B cell (primary cell): ENCODE data around the gene RNF11. TPM values are rescaled to one million over a fixed set of nuclear protein-coding genes. Genes with fewer than 3 reads are reported as not detected.

Experiments used
- ATAC-seq: fragments of 200-7000 bp; cut with Tn5 transposase; one replicate; pipeline ENCODE4 v1.10.0; 2021; ENCODE audit warnings: low read depth, mild to moderate bottlenecking, moderate number of reproducible peaks, moderate library complexity
- CTCF ChIA-PET: fragments of 350-600 bp; sonication (Branson Sonifier 250); formaldehyde crosslinking; loops from one replicate; lab custom pipeline; 2021; ENCODE audit warnings: antibody characterized with exemption, inconsistent platforms; lab: Charles Lee
- POLR2A ChIA-PET: fragments of 350-600 bp; sonication (Branson Sonifier 250); formaldehyde crosslinking; loops from one replicate; lab custom pipeline; 2021; ENCODE audit warnings: antibody characterized with exemption; lab: Charles Lee
- DNase-seq: peaks from one replicate; pipeline ENCODE4 v3.0.0; 2013
- H2AFZ ChIP-seq: 2 replicates; pipeline ENCODE4 v1.6.1; 2012; ENCODE audit warnings: mild to moderate bottlenecking, low read depth, low read length; ENCODE audit not compliant: insufficient read depth, poor library complexity, severe bottlenecking
- H3K27ac ChIP-seq, 2 donors: 1 replicate in 1 of 2; 2 replicates in 1 of 2; pipeline ENCODE4 v1.5.1; 2012 to 2013; ENCODE audit warnings: low read length in 2 of 2, mild to moderate bottlenecking in 2 of 2, moderate library complexity in 1 of 2
- H3K27me3 ChIP-seq, 4 experiments: fragments of 200-600 bp in 1 of 4; sonication (generic) in 1 of 4; replicated peaks in 1 of 4; 1 replicate in 2 of 4; 2 replicates in 2 of 4; pipeline versions ENCODE4 v1.6.1 to v1.7.0; 2013 to 2016; ENCODE audit warnings: low read length in 3 of 4, mild to moderate bottlenecking in 2 of 4, mixed read lengths in 1 of 4, moderate library complexity in 1 of 4; ENCODE audit not compliant: insufficient read depth in 4 of 4, control insufficient read depth in 3 of 4; ENCODE audit errors: control extremely low read depth in 1 of 4
- H3K36me3 ChIP-seq, 2 experiments: replicated peaks in 1 of 2; 1 replicate in 1 of 2; 2 replicates in 1 of 2; pipeline versions ENCODE4 v1.6.1 to v1.7.1; 2013; ENCODE audit warnings: low read length in 1 of 2; ENCODE audit not compliant: insufficient read depth in 2 of 2, control insufficient read depth in 1 of 2; ENCODE audit errors: control extremely low read depth in 1 of 2, extremely low read depth in 1 of 2
- H3K4me1 ChIP-seq, 2 donors: fragments of 200-600 bp in 1 of 2; sonication (generic) in 1 of 2; 1 replicate in 1 of 2; 2 replicates in 1 of 2; pipeline versions ENCODE4 v1.5.1 to v1.6.1; 2013 to 2017; ENCODE audit warnings: low read length in 2 of 2; ENCODE audit not compliant: control insufficient read depth in 2 of 2, insufficient read depth in 2 of 2
- H3K4me2 ChIP-seq: replicated peaks from 2 replicates; pipeline ENCODE3; 2012; ENCODE audit warnings: mild to moderate bottlenecking, low read depth, low read length; ENCODE audit not compliant: poor library complexity, severe bottlenecking
- H3K4me3 ChIP-seq, 5 experiments: fragments of 200-600 bp in 1 of 5; sonication (generic) in 1 of 5; 1 replicate in 3 of 5; 2 replicates in 2 of 5; pipeline versions ENCODE4 v1.5.1 to v1.7.0; 2011 to 2016; ENCODE audit warnings: low read length in 4 of 5, mild to moderate bottlenecking in 4 of 5, low read depth in 2 of 5, control low read depth in 1 of 5, moderate library complexity in 1 of 5; ENCODE audit not compliant: insufficient read depth in 1 of 5; ENCODE audit errors: control extremely low read depth in 1 of 5, extremely low read depth in 1 of 5
- H3K79me2 ChIP-seq: fragments of 200-600 bp; sonication (generic); one replicate; pipeline ENCODE4 v1.6.0; 2016; ENCODE audit warnings: low read length; ENCODE audit not compliant: control insufficient read depth, insufficient read depth
- H3K9ac ChIP-seq: fragments of 200-600 bp; sonication (generic); 2 replicates; pipeline ENCODE4 v1.6.1; 2017; ENCODE audit warnings: mild to moderate bottlenecking, low read length, moderate library complexity
- H3K9me3 ChIP-seq, 3 donors: one replicate each; pipeline versions ENCODE4 v1.6.1 to v1.7.1; 2013; ENCODE audit warnings: low read length in 2 of 3; ENCODE audit not compliant: control insufficient read depth in 2 of 3, insufficient read depth in 1 of 3; ENCODE audit errors: control extremely low read depth in 1 of 3
- H4K20me1 ChIP-seq: 2 replicates; pipeline ENCODE4 v1.6.0; 2012; ENCODE audit warnings: mild to moderate bottlenecking, low read length; ENCODE audit not compliant: insufficient read depth, control insufficient read depth, poor library complexity, severe bottlenecking
- H3K27ac Mint-ChIP-seq: one replicate; pipeline ENCODE4 v1.8.0; 2021; ENCODE audit warnings: mixed read lengths
- H3K27me3 Mint-ChIP-seq: one replicate; pipeline ENCODE4 v1.8.0; 2021; ENCODE audit warnings: mixed read lengths
- H3K4me1 Mint-ChIP-seq: one replicate; pipeline ENCODE4 v1.8.0; 2021; ENCODE audit warnings: mixed read lengths
- H3K4me3 Mint-ChIP-seq: one replicate; pipeline ENCODE4 v1.8.0; 2021; ENCODE audit warnings: mixed read lengths
- H3K9me3 Mint-ChIP-seq: one replicate; pipeline ENCODE4 v1.8.0; 2022; ENCODE audit warnings: mixed read lengths; ENCODE audit not compliant: insufficient read depth
- EZH2 ChIP-seq: IDR thresholded peaks from 2 replicates; pipeline ENCODE4 v1.6.1; 2012; ENCODE audit warnings: borderline replicate concordance, low read depth, mild to moderate bottlenecking, moderate library complexity, low read length; ENCODE audit not compliant: insufficient read depth, poor library complexity, severe bottlenecking
- WGBS: methylation state at CpG from one replicate; pipeline ENCODE4 v1.1.5; 2013; ENCODE audit warnings: missing lambda C conversion rate; ENCODE audit not compliant: insufficient coverage; 5-methylcytosine and 5-hydroxymethylcytosine counted together
- intact Hi-C: fragments of 100-400 bp; cut with micrococcal nuclease; formaldehyde crosslinking; loops from one replicate; pipeline ENCODE4 v1.10.0; 2022
- polyA plus RNA-seq: library from polyadenylated mRNA; depleted of rRNA; stranded (reverse); fragments of >200 nt; gene quantifications from 2 replicates; pipeline ENCODE4 v1.2.3, GENCODE V29; 2012
- total RNA-seq, 2 donors: library from RNA; stranded (reverse); fragments of 120-200 nt in 1 of 2; gene quantifications; 1 replicate in 1 of 2; 2 replicates in 1 of 2; pipeline versions ENCODE4 v1.2.3 to v1.2.4, GENCODE V29; 2013 to 2022
- TF ChIP-seq, protein P1 (sequence below): fragments of 200-600 bp; IDR thresholded peaks from one replicate; pipeline ENCODE4 v1.8.0; 2022; ENCODE audit warnings: antibody characterized with exemption, mild to moderate bottlenecking

RNF11 gene
- total and polyA plus RNA-seq, 2 donors (not counting 1 experiment from before 2014, with no cell fraction given) = 10.0 to 20.6 TPM

DNA sequence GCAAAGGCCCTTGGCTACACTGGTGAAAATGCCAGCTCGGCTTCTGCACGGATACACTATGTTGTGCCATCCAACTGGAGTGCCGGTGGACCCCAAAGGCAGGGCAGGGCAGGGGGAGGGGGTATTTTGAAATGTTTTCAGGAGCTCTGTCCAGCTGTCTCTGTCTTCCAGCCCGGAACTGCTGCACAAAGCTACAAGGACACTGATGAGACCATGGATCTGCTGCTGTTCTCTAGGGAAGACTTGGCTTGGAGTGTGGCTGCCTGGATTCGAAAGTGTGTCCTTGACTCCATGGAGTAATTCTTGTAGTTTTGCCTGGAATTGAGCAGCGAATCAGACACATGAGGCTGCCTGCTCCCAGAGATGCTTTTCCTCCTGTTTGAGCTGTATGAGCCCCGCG is 51.9 kb downstream of the RNF11 start:
- POLR2A ChIA-PET = no interaction called here
- DNase-seq = no peak

DNA sequence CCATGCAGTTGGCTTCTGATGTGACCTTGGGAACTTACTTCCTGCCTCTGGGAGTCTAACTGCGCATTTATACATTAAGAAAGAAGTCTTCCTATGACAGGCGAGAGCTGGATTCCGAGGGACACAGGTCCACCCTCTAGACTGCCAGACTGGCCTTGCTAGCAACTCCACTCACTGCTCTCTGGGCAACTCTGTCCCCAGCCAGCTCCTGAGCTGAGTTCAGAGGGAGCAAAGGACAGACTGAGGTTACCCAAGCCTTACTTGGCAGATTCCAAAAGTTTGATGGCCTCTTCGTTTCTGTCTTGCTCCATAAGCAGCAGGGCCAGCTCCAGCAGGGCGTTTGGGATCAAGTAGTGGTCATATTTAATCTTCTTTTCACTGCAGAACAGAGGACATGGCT is 52.5 kb downstream of the RNF11 start:
- no peak overlapping the region for H3K4me2 ChIP-seq
- Mint-ChIP-seq H3K4me1 (no peaks in the 10 kb centered on the region), H3K27me3 (no peaks in the 10 kb centered on the region), H3K4me3 (no peak overlapping the region), H3K27ac (no peak overlapping the region), H3K9me3 (no peaks in the 10 kb centered on the region)
- ChIA-PET CTCF (interaction anchor here (1.6 kb wide), 1 partner anchor 93 kb away, joined by 4 read pairs; no protein-coding TSS in a partner anchor), POLR2A (no interaction called here)
- 89% methylated on average over 5 of the region's 5 CpGs for WGBS
- no peaks in the 10 kb centered on the region for H3K36me3 ChIP-seq
- no peaks in the 10 kb centered on the region for H3K4me1 ChIP-seq
- no peak overlapping the region for H3K4me3 ChIP-seq
- H3K27ac ChIP-seq = no peak overlapping the region
- H4K20me1 ChIP-seq = no peaks in the 10 kb centered on the region
- H3K9ac ChIP-seq = no peak overlapping the region
- H3K9me3 ChIP-seq = no peaks in the 10 kb centered on the region
- H2AFZ ChIP-seq = no peak overlapping the region
- intact Hi-C loops = no loop called here
- ATAC-seq (no peak), DNase-seq (no peak)
- H3K79me2 ChIP-seq = no peaks in the 10 kb centered on the region
- TF ChIP-seq, protein P1, sequence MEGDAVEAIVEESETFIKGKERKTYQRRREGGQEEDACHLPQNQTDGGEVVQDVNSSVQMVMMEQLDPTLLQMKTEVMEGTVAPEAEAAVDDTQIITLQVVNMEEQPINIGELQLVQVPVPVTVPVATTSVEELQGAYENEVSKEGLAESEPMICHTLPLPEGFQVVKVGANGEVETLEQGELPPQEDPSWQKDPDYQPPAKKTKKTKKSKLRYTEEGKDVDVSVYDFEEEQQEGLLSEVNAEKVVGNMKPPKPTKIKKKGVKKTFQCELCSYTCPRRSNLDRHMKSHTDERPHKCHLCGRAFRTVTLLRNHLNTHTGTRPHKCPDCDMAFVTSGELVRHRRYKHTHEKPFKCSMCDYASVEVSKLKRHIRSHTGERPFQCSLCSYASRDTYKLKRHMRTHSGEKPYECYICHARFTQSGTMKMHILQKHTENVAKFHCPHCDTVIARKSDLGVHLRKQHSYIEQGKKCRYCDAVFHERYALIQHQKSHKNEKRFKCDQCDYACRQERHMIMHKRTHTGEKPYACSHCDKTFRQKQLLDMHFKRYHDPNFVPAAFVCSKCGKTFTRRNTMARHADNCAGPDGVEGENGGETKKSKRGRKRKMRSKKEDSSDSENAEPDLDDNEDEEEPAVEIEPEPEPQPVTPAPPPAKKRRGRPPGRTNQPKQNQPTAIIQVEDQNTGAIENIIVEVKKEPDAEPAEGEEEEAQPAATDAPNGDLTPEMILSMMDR = no peak
- TF ChIP-seq EZH2 = no peak
- H3K27me3 ChIP-seq = no peaks in the 10 kb centered on the region

More for the DNA sequence above, 51.9 kb downstream of the RNF11 start:
- H3K4me1 Mint-ChIP-seq = no peaks in the 10 kb centered on the region
- Histone ChIP-seq H2AFZ (no peak overlapping the region), H3K36me3 (no peaks in the 10 kb centered on the region), H3K9me3 (no peaks in the 10 kb centered on the region), H3K4me3 (no peak overlapping the region), H4K20me1 (no peaks in the 10 kb centered on the region), H3K27ac (no peak overlapping the region), H3K4me2 (no peak overlapping the region), H3K9ac (no peak overlapping the region), H3K27me3 (no peaks in the 10 kb centered on the region), H3K4me1 (no peaks in the 10 kb centered on the region), H3K79me2 (no peaks in the 10 kb centered on the region)
- H3K27ac Mint-ChIP-seq = no peak overlapping the region
- H3K9me3 Mint-ChIP-seq = no peaks in the 10 kb centered on the region
- ATAC-seq = no peak
- intact Hi-C loops = no loop called here
- CTCF ChIA-PET = interaction anchor here (1.6 kb wide), 1 partner anchor 93 kb away, joined by 4 read pairs; no protein-coding TSS in a partner anchor
- H3K27me3 Mint-ChIP-seq = no peaks in the 10 kb centered on the region
- H3K4me3 Mint-ChIP-seq = no peak overlapping the region
- TF ChIP-seq, protein P1 = no peak
- no peak for TF ChIP-seq EZH2
- 86% methylated on average over 8 of the region's 8 CpGs for WGBS
